HG03025 (cell line): ENCODE measurements around the gene MED31.
A peak's percentile ranks its signal among the peaks of the same experiment; 100 is the strongest.
"Not testable (repeated sequence)": the region's sequence is repeated elsewhere in the genome, so short reads cannot be mapped to it uniquely, and the experiment has no call there.

ENCODE experiments used
- ATAC-seq: cut with Tn5 transposase; IDR thresholded peaks from one replicate; pipeline ENCODE4 v1.9.1; 2021; ENCODE audit warnings: mild to moderate bottlenecking, moderate library complexity; ENCODE audit not compliant: unreplicated experiment, low FRiP score

Gene MED31

DNA sequence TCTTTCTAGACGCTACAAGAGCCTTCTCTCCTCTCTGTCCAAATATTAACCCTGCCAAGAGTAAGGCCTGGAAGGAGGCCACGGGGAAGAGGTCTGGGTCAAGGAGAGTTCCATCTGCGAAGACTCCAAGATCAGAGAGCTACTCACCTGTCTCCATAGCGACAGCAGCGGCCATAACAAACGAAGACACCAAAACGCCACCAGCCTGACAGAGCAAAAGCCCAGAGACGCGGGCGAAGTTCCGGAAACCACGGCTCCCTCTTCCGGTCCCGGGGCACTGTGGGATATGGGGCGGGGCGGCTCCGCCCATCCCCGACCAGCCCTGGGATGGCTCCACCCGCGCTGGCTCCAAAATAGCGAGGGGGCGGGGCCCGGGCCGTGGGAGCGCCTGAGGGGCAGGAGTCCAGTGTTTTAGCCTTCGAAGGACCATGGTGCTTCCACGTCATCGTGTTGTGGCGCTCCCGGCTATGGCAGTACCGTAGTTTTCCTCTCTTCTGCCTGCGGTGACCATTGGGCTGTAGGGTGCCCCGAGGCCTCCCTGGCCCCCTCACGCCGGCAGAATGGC lies at the start of gene MED31, which contains the start of gene C17orf100:
Gene MED31 (minus strand): TSS at position 252 of the 565 bp plus-strand sequence. CDS start 77 bp downstream, at position 175.
Gene C17orf100 (plus strand): TSS at position 409 of the 565 bp plus-strand sequence. CDS start 152 bp downstream, at position 561.
- ATAC-seq: peak; percentile 92

DNA sequence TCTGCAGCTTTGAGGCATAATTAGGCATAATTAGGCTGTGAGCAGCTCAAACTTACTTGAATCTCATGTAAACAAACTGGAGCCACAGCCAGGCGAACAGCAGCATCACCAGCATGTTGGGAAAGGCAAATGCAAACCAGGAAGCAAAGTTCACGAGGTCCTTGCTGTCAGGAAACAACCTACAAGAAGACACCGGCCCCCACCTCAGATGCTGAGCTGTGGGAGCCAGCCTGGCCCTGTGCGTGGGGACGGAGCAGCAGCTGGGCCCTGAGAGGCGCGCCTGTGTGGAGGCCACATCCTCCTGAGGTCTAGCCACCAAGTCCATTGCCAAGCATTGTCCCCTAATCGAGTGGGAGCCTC lies 49.5 kb upstream of the MED31 start:
- no peak for ATAC-seq

- no peak for ATAC-seq
Measured at GRCh38 chr17:6699997-6700947, 48.9 kb upstream of the MED31 start.

GRCh38 chr17:6698004-6698403 lies 46.6 kb upstream of the MED31 start:
- no peak for ATAC-seq

- no peak for ATAC-seq
Measured at GRCh38 chr17:6696906-6697305, 45.5 kb upstream of the MED31 start.

DNA sequence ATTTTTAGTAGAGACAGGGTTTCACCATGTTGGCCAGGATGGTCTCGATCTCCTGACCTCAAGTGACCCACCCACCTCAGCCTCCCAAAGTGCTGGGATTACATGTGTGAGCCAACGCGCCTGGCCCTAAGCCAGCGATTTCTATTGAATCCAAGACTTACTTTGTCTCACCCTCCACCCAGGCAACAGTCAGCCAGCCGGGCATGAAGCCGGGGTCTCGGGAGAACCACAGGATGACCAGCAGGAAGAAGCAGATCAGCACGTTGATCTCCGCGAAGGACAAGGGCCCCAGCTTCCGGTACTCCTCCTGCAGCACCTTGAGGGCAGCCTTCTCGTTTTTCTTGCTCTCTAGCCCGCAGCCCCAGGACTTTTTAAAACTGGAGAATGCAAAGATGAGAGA lies 44.2 kb upstream of the MED31 start:
- no peak for ATAC-seq

- ATAC-seq: no peak
Measured at GRCh38 chr17:6695051-6695450, 43.6 kb upstream of the MED31 start.

DNA sequence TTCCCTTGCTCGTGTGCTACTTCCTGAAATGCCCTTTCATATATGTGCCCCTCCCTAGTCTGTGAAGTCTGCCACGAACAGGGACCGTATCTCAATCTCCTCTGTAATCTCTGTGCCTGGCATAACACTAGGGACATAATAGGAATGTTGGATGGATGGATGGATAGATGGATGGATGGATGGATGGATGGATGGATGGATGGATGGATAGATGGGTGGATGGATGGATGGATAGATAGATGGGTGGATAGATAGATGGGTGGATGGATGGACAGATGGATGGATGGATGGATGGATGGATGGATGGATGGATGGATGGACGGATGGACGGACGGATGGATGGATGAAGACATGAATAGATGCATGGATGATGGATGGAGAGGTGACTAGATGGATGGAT lies 40.6 kb upstream of the MED31 start:
- not testable (repeated sequence) for ATAC-seq

- no peak for ATAC-seq
Measured at GRCh38 chr17:6691546-6691945, 40.1 kb upstream of the MED31 start.

GRCh38 chr17:6690641-6691040 lies 39.2 kb upstream of the MED31 start:
- ATAC-seq: no peak

- ATAC-seq: no peak
Measured at GRCh38 chr17:6688944-6689343, 37.5 kb upstream of the MED31 start.

DNA sequence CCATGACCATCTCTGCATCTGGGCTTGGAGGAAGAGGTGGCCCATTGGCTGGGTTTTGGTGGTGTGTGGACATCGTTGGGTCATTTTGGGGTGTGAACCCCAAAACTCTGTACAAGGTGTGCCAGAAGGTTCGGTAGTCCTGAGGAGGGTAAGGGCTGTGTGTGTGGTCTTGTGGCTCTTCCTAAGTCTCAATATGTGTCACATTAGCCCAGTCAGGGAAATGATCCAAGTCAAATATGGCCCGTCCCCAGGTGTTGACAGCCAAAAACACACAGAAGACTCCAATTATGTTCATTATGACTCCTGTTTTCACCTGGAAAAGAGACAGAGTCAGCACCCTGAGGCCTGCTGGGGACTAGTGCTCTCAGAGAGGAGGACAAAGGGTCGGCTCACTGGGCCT lies 34.6 kb upstream of the MED31 start:
- ATAC-seq: no peak

DNA sequence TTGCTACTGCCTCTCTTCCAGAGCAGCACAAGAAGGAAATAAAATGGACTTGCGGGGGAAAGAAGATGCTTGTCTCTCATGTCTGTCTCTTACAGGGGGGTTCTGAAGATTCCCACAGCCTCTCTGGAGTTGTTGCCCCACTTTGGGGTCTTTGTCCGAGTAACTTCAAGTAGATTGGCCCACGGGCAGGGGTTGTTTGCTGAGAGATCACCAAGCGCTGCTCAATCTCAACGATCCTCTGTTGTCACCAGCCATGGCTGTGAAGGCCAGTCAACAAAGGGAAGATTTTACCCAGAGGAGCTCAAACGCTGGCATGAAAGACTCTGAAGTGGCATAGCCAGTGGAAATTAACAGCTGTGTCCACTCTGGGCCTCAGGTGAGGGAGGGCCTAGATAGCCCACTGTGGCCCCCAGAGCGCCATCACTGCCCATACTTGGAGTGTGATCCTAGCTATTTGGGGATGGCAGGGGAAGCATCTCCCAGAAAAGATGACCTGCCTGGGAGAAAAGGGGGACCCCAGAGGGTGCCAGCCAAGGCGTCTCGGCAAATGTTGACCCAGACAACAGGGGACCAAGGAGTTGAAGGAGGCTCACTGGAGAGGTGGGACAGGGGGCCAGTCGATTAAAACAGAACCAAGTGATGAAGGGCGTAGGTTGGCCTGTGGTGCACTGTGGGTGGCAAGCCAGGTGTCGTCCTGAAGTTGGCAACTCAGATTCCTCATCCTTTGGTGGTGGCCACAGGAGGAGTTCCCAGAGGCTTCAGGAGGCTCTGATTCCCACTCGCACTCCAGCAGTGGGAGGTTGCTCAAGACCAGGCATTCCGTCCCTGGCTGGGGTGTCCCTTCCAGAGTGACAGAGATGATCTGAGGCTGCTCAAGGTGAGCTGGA lies 33.7 kb upstream of the MED31 start:
- no peak for ATAC-seq

GRCh38 chr17:6684460-6684783 lies 33.0 kb upstream of the MED31 start:
- ATAC-seq: no peak

DNA sequence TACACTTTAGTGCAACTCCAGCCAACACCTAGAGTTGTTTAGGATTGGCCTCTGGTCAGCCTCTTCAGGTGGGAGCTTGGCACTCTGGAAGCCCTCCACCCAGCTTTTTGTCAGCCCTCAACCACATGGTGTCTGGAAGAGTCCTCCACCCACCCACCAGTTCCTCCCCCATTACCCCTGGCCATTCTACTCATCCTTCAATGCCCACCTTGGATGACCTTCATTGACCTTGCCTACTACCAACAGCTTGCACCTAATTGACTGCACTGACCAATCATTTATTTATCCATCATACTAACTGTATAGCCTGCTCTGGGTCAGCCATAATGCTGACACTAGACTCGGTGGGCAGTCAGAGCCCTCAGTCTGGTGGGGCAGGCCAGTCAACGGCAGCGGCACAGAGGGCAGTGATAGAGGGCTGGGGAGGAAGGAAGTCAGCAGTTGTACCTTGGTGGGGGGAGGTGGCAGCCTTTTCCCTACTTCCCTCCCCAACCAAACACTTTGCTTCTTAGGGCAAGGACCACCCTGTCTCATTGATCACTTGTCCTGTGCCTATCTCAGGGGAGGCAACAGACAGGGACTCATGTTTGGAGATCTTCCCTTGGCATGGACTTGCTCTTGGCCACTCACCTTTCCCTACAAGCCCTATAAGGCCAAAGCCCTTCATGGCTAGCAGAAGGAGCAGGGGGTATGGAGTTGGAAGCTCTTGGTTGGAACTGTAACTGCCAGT lies 32.5 kb upstream of the MED31 start:
- ATAC-seq: no peak

GRCh38 chr17:6683081-6683684 lies 31.8 kb upstream of the MED31 start:
- ATAC-seq: no peak

GRCh38 chr17:6682339-6682738 lies 30.9 kb upstream of the MED31 start:
- ATAC-seq: no peak

GRCh38 chr17:6681671-6682070 lies 30.3 kb upstream of the MED31 start:
- ATAC-seq: no peak

GRCh38 chr17:6681176-6681575 lies 29.8 kb upstream of the MED31 start:
- no peak for ATAC-seq

DNA sequence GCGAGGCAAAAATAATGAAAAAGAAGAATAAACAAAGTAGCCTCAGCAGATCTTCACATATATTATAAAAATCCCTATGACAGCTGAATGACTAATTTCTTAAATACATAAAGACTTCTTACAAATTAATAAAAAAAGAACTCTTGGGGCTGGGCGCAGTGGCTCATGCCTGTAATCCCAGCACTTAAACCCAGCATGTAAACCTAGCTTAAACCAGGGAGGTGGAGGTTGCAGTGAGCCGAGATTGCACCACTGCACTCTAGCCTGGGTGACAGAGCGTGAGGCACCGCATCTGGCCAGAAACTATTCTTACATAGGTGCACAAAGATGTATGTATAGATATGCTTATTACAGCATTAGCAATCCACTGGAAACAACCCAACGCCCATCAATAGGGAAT lies 27.8 kb upstream of the MED31 start:
- no peak for ATAC-seq
